Measurements from ENCODE around the gene DSN1.
"Not testable (repeated sequence)": the region's sequence is repeated elsewhere in the genome, so short reads cannot be mapped to it uniquely, and the experiment has no call there.

DSN1 gene

DNA sequence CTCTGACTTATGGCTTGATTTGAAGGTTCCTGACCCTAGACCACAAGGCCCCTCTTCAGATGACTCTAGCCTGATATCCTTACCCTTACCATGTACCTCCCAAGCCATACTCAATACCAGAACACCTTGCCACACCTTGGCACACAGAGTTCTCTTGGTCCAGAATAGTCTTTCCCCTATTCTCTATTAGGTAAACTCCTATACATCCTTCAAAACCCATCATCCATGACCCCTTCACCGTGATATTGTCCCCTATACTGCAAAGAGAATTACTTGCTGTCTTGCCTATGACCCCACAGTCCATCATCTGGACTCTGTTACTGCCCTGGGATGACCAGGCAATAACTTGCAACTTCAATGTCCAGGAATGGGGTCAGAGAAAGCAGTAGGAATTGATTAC, 31.8 kb upstream of the DSN1 start:
- TF ChIP-seq, protein P1, sequence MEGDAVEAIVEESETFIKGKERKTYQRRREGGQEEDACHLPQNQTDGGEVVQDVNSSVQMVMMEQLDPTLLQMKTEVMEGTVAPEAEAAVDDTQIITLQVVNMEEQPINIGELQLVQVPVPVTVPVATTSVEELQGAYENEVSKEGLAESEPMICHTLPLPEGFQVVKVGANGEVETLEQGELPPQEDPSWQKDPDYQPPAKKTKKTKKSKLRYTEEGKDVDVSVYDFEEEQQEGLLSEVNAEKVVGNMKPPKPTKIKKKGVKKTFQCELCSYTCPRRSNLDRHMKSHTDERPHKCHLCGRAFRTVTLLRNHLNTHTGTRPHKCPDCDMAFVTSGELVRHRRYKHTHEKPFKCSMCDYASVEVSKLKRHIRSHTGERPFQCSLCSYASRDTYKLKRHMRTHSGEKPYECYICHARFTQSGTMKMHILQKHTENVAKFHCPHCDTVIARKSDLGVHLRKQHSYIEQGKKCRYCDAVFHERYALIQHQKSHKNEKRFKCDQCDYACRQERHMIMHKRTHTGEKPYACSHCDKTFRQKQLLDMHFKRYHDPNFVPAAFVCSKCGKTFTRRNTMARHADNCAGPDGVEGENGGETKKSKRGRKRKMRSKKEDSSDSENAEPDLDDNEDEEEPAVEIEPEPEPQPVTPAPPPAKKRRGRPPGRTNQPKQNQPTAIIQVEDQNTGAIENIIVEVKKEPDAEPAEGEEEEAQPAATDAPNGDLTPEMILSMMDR (IDR thresholded peaks at IDR 0.05; ENCODE audit: extremely low read depth, missing control alignments), result no peak
- no peak for DNase-seq (ENCODE audit: low spot score)

DNA sequence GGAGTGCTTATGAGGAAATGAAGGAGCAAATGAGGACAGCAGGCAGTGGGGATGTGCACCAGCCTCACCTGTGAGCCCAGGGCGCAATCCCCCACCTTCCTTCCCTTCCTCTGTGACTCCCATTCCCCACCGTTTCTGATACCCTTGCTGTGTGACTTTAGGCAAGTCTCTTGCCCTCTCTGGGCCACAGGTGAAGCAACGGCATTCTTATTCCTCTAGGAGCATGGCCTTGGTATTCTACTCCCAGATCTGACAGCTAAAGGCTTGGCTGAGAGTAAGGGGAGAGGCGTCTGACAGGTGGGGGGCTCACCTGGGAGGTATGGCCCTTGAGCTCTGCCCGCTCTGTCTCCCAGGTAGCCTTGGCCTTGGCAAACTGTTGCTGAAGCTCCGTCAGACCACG, 30.9 kb upstream of the DSN1 start:
- no peak for DNase-seq (ENCODE audit: low spot score)
- TF ChIP-seq, protein P1 (IDR thresholded peaks at IDR 0.05; ENCODE audit: extremely low read depth, missing control alignments), result no peak

DNA sequence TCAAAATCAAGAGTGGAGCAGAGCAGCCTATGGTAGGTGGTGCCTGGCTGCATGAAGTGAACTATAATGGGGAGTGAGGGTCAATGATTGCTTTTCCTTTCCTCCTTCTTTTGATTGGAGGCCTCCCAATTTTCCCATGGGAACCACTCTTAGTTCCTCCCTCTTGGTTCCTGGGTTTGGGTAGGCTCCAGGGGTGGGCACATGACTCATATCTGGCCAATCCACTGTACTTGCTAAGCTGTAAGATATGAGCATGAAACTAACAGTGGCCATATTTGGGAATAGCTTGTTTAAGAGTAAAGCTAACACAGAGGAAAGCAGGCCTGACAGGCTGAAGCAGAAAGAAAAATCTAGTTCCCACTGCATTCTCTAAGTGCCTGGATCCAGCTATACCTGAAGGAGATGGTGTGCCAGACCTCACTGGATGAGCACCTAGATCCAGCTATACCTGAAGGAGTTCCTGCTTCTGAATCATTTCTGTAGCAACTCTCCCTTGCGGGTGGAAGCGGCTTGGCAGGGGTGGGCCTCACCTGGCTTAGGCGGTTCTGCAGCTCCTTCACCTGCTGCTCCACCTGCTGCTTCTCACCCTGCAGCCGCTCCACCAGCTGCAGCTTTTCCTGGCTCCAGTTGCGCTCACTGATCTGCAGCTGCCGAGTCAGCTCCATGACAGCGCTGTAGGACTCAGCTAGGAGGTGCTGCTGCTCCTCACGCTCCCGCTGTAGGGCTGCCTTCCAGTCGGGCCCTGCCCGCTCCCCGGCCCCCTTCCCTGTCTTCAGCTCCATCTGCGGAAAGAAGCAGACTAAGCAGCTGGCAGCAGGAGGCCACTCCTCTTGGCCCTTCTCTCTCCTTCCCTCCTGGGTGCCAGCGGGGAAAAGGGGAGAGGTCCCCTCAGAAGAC, 29.0 kb upstream of the DSN1 start:
- TF ChIP-seq, protein P1 (IDR thresholded peaks at IDR 0.05; ENCODE audit: extremely low read depth, missing control alignments), result no peak
- no peak for DNase-seq (ENCODE audit: low spot score)

- TF ChIP-seq, protein P1 (IDR thresholded peaks at IDR 0.05; ENCODE audit: extremely low read depth, missing control alignments), result no peak
Observed at GRCh38 chr20:36800410-36800809, 26.8 kb upstream of the DSN1 start.

DNA sequence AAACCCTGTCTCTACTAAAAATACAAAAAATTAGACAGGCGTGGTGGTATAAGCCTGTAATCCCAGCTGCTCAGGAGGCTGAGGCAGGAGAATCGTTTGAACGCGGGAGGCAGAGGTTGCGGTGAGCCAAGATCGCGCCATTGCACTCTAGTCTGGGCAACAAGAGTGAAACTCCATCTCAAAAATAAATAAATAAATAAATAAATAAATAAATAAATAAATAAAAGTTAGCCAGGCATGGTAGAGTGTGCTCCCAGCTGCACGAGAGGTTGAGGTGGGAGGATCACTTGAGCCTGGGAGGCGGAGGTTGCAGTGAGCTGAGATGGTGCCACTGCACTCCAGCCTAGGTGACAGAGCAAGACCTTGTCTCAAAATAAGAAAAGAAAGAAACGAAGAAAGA, 25.8 kb upstream of the DSN1 start:
- not testable (repeated sequence) for DNase-seq (ENCODE audit: low spot score)

More at GRCh38 chr20:36800410-36800809, 26.8 kb upstream of the DSN1 start:
- no peak for DNase-seq (ENCODE audit: low spot score)

- TF ChIP-seq, protein P1 (IDR thresholded peaks at IDR 0.05; ENCODE audit: extremely low read depth, missing control alignments), result no peak
- DNase-seq (ENCODE audit: low spot score), result no peak
Observed at GRCh38 chr20:36796875-36797274, 23.3 kb upstream of the DSN1 start.

DNA sequence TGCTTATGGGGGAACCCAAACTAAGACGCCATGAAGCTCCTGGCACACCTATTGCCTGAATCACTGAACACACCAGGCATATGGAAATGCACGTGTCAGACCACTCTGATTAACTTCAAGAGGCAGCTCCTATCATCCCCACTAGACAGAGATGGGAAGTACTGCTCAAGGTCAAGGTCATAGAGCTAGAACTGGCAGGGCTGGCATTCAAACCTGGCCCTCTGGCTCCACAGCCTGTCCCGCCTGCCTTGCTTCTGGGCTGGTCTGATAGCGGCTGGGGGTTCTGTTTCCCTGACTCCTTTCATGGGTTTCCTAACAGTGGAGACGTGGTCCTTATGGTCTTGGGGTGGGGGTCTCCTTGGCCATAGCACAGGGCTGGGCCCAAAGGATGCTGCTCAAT, 22.6 kb upstream of the DSN1 start:
- TF ChIP-seq, protein P1 (IDR thresholded peaks at IDR 0.05; ENCODE audit: extremely low read depth, missing control alignments), result no peak
- no peak for DNase-seq (ENCODE audit: low spot score)

DNA sequence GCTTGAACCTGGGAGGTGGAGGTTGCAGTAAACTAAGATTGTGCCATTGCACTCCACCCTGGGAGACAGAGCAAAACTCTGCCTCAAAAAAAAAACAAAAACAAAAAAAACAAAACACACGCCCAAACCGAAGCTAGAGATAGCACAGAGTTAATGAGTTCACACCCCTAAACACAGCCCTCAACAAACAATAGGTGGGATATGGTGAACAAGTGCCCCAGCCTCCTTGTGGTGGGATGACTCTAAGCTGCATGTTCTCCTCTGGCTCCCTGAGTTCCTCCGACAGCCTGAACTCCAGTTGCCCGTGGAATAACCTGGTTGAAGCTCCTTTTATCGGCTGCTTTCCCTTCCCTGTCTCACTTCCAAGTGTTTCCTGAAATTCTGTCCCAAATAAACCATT, 22.1 kb upstream of the DSN1 start:
- DNase-seq (ENCODE audit: low spot score), result no peak
- TF ChIP-seq, protein P1 (IDR thresholded peaks at IDR 0.05; ENCODE audit: extremely low read depth, missing control alignments), result no peak
